GM12801 (cell line): ENCODE results near the gene NKD2.

ENCODE experiments used
- TF ChIP-seq, protein P1 (sequence below): IDR thresholded peaks from one replicate; pipeline ENCODE4 v1.5.1; 2011; ENCODE audit warnings: control low read depth; ENCODE audit not compliant: insufficient read length; ENCODE audit errors: extremely low read depth

Gene NKD2

DNA sequence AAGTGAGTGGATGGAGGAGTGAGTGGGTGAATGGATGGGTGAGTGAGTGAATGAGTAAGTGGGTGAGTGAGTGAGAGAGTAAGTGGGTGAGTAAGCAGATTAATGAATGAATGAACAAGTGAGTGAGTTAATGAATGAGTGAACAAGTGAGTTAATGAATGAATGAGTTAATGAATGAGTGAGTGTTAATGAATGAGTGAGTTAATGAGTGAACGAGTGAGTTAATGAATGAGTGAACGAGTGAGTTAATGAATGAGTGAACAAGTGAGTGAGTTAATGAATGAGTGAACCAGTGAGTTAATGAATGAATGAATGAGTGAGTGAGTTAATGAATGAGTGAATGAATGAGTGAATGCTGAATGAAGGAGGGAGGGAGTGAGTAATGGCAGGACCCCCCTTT, 26.4 kb downstream of the NKD2 start:
- TF ChIP-seq, protein P1, sequence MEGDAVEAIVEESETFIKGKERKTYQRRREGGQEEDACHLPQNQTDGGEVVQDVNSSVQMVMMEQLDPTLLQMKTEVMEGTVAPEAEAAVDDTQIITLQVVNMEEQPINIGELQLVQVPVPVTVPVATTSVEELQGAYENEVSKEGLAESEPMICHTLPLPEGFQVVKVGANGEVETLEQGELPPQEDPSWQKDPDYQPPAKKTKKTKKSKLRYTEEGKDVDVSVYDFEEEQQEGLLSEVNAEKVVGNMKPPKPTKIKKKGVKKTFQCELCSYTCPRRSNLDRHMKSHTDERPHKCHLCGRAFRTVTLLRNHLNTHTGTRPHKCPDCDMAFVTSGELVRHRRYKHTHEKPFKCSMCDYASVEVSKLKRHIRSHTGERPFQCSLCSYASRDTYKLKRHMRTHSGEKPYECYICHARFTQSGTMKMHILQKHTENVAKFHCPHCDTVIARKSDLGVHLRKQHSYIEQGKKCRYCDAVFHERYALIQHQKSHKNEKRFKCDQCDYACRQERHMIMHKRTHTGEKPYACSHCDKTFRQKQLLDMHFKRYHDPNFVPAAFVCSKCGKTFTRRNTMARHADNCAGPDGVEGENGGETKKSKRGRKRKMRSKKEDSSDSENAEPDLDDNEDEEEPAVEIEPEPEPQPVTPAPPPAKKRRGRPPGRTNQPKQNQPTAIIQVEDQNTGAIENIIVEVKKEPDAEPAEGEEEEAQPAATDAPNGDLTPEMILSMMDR, result no peak

DNA sequence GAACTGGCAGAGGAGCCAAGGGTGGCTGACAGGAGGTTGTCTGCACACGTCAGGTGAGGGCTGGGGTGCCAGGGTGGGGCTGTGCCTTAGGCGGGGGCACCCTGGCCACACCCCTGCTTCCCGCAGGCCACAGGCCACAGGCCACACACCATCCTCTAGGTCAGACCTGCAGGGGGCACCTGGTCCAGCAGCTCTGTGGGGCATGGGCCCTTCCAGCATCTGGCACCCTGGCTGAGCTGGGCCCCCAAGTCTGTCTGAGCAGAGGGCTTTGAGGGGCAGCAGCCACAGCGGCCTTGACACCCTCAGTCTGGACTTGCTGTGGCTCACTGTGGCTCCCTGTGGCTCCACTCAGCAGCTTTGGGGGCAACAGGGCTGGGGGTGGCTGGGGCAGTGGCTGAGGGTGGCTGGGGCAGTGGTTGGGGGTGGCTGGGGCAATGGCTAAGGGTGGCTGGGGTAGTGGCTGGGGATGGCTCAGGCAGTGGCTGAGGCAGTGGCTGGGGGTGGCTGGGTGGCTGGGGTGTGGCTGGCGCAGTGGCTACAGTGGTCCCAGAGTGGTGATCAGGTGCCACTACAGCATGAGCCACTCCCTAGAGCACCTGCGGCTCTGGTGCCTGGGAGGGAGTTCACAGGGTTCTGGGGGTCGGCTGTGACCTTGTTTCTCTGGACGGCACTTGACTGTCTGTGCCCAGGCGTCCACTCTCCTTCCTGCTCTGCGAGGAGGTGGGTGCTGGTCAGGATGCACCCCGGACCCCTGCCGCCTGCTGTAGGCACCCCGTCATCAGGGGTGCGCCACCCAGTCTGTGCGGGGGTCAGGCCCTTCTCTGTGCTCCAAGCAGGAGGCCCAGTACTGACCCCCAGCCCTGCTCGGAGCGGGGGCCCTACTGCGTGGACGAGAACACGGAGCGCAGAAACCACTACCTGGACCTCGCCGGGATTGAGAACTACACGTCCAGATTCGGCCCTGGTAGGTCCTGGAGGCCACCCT, 27.1 kb downstream of the NKD2 start:
- TF ChIP-seq, protein P1, result no peak

DNA sequence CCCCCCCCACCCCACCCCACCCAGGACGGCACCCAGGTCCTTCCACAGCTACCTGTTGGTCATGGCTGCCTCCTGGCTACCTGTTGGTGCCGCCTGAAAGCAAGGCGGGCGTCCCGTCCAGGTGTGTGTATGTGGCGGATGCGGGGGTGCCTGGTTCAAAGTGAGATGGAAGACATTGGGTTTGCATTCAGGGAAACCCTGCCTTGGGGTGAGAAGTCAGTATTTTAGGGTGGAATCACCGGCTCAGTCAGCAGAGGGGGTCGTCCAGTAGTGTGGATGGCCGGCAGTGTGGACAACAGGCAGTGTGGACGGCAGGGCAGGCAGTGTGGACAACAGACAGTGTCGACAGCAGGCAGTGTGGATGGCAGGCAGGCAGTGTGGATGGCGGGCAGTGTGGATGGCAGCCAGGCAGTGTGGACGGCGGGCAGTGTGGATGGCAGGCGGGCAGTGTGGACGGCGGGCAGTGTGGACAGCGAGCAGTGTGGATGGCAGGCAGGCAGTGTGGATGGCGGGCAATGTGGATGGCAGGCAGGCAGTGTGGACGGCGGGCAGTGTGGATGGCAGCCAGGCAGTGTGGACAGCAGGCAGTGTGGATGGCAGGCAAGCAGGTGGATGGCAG, 28.0 kb downstream of the NKD2 start:
- TF ChIP-seq, protein P1, result no peak

DNA sequence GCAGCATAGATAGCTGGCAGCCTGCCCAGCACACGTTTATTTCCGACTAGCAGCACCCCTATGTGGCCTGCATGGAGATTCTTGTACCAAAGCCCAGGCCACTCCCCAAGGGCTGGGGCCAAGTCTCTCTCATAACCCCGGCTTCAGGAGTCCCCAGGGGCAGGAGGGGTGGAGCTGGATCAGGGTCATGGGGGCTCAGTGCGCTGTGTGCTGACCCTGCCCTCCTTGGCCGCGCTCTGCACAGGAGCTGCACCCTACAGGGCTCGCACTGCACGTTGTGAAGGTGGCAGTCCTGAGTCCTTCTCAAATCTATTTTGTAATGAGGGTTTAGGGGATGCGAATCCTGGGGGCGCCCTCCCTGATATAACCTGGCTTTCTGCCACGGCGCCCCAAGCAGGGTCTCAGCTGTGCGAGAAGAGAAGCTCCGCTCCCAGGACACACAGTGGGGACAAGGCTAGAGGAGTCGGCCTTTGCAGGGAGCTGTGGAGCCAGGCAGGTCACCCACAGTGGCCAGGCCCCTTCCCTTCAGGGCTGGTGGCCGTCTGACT, 28.6 kb downstream of the NKD2 start:
- TF ChIP-seq, protein P1, result no peak

DNA sequence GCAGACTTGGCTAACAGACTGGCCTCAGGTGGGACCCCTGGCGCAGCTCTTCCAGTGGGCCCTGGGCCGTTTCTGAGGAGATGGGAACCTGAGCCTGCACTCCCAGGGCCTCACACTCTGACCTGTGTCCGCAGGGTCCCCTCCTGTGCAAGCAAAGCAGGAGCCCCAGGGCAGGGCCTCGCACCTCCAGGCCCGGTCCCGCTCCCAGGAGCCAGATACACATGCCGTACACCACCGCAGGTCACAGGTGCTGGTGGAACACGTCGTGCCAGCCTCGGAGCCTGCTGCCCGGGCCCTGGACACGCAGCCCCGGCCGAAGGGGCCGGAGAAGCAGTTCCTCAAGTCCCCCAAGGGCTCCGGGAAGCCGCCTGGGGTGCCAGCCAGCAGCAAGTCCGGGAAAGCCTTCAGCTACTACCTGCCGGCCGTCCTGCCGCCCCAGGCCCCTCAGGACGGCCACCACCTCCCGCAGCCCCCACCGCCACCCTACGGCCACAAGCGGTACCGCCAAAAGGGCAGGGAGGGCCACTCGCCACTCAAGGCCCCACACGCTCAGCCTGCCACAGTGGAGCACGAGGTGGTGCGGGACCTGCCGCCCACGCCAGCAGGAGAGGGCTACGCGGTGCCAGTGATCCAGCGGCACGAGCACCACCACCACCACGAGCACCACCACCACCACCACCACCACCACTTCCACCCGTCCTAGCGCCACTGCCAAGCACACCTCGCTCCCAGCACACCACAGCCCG, 29.2 kb downstream of the NKD2 start:
- TF ChIP-seq, protein P1, result no peak

DNA sequence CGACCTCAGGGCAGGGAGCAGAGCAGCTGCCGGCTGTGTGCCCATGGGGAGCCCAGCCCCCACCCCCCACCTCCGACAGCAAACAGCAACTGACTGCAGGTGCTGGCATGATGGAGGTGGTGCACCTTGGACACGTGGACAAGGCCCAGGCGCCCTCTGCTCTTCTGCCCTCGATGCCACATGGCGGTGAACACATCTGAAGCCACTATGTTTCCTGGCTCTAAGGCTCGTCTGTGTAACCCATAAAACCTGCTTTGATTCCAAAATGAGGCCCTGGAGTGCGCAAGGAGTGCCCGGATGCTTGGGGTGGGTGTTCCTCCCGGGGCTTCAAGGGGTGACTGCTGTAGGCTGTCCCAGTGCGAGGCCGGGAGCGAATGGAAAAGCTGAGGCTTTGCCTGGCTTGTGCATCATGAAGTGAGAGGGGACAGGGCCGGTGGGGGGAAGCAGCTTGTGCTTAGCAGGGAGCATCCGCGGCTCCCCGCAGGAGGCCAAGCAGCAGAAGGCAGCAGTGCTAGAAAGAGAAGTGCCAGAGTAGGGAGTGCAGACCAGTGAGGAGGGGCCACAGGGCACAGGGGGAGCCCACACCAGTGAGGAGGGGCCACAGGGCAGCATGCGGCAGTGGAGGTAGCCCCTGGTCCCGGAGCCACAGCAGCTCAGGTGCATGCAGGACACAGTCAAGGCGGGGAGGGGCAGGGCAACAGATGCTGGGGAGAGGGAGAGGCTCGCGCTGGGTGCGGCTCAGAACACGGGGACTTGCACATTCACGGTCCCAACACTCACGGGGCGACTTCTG, 30.0 kb downstream of the NKD2 start:
- TF ChIP-seq, protein P1, result no peak
